ENCODE results near the gene GRK6. TPM values are rescaled to one million over a fixed set of nuclear protein-coding genes. Genes with fewer than 3 reads are reported as not detected.
A peak's percentile ranks its signal among the peaks of the same experiment; 100 is the strongest.

The GRK6 gene
- total RNA-seq (43.7 and 62.1 TPM in 2 replicates), polyA plus RNA-seq (39.6 and 62.0 TPM in 2 replicates)

DNA sequence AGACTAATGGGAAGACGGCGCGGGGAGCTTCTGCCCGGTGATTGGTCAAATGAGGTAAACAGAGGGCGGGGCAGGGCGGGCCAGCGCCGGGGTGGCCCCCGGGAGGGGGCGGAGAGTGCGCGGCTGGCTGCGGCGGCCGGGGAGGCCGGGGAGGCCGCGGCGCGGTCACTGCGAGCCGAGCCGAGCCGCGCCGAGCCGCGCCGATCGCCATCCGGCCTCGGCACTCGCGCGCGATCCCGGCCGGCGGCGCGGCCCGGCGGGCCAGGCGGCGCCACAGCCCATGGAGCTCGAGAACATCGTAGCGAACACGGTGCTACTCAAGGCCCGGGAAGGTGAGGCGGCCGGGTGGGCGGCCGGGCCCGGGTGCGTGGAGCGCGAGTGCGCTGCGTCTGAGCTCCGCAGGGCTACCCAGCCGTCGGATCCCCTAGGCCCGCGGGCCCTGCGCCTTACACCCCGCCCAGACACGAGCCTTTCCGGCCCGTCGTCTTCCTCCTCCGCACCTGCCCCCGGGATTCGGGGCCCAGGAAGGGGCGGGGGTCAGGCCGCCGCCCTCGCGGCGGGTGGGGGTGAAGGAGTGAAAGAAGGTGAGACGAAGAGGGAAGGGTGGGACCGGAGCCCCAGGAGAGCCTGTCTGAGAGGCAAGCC lies at the start of gene GRK6:
Gene GRK6, plus strand, starts transcription at position 111 of the 645 bp plus-strand sequence. Its CDS starts 170 bp downstream, at position 281.
- DNase-seq (ENCODE audit: low read depth in 1 of 2, low spot score in 1 of 2): no peak

GRCh38 chr5:177377851-177378776 lies 48.4 kb upstream of the GRK6 start:
- H3K27ac ChIP-seq: no peak overlapping the region
- H3K4me3 ChIP-seq: no peak overlapping the region
- no peaks in the 10 kb centered on the region for H3K9me3 ChIP-seq (ENCODE audit: low read depth)
- DNase-seq (ENCODE audit: low read depth in 1 of 2, low spot score in 1 of 2): no peak
- H3K36me3 ChIP-seq: no peaks in the 10 kb centered on the region
- TF ChIP-seq, protein P1, sequence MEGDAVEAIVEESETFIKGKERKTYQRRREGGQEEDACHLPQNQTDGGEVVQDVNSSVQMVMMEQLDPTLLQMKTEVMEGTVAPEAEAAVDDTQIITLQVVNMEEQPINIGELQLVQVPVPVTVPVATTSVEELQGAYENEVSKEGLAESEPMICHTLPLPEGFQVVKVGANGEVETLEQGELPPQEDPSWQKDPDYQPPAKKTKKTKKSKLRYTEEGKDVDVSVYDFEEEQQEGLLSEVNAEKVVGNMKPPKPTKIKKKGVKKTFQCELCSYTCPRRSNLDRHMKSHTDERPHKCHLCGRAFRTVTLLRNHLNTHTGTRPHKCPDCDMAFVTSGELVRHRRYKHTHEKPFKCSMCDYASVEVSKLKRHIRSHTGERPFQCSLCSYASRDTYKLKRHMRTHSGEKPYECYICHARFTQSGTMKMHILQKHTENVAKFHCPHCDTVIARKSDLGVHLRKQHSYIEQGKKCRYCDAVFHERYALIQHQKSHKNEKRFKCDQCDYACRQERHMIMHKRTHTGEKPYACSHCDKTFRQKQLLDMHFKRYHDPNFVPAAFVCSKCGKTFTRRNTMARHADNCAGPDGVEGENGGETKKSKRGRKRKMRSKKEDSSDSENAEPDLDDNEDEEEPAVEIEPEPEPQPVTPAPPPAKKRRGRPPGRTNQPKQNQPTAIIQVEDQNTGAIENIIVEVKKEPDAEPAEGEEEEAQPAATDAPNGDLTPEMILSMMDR (IDR thresholded peaks at IDR 0.05; ENCODE audit: low read depth, low read length): no peak
- peaks cover 2% of the 10 kb centered on the region for H3K27me3 ChIP-seq
- no peaks in the 10 kb centered on the region for H3K4me1 ChIP-seq (ENCODE audit: low read depth)

More for the DNA sequence above, at the start of gene GRK6:
- TF ChIP-seq, protein P1 (IDR thresholded peaks at IDR 0.05; ENCODE audit: low read depth, low read length): no peak
- Histone ChIP-seq H3K27ac (peak within 1 kb of the TSS; percentile 97), H3K4me3 (peak within 1 kb of the TSS; percentile 62), H3K4me1 (ENCODE audit: low read depth) (no peaks in the 10 kb centered on the region), H3K36me3 (no peaks in the 10 kb centered on the region), H3K27me3 (no peaks in the 10 kb centered on the region), H3K9me3 (ENCODE audit: low read depth) (no peaks in the 10 kb centered on the region)

DNA sequence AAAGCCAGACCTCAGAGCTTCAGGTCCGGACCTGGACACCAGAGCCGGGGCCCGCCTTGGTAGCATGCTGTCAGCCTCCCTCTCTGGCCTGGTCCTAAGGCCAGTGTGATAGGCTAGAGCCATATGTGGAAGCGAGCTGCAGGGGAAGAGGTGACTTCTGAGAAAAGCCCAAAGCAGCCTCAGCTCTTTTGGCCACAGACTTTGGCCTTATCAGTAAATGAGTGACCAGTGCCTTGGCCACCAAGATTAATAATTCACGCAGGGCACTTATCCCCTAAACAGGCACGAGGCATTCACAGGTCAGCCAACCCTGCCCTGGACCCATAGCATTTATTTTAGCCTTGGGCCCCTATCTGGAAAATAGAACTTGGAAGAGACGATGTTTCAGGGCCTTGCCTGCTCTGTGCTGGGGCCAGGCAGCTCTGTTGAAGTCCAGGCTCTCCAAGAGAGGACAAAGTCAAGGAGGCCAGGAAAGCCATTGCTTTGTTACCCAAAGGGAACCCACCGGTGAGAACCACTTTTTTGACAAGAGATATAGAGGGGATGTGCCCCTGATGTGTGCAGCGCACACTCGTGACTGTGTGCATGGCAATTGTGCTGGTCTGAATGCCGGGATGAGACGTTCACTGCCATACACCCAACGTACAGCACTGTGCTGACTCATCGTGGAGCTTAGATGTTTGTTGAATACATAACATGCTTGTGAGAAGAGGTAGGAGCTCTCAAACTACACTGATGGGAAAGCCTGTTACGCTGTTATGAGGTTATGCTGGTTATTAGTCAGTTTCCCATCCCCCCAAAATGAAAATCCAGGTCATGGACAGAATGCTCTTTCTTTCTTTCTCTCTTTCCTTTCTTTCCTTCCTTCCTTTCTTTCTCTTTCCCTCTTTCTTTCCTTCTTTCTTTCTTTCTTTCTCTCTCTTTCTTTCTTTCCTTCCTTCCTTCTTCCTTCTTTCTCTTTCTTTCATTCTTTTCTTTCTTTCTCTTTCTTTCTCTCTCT lies 47.3 kb upstream of the GRK6 start:
- Histone ChIP-seq H3K4me3 (no peak overlapping the region), H3K9me3 (ENCODE audit: low read depth) (no peaks in the 10 kb centered on the region), H3K27me3 (peaks cover 9% of the 10 kb centered on the region), H3K36me3 (no peaks in the 10 kb centered on the region), H3K27ac (no peak overlapping the region), H3K4me1 (ENCODE audit: low read depth) (no peaks in the 10 kb centered on the region)
- TF ChIP-seq, protein P1 (IDR thresholded peaks at IDR 0.05; ENCODE audit: low read depth, low read length): no peak
- peak in 1 of 2 donors; percentile 64 for DNase-seq (ENCODE audit: low read depth in 1 of 2, low spot score in 1 of 2)

GRCh38 chr5:177380805-177381126 lies 45.7 kb upstream of the GRK6 start:
- Histone ChIP-seq H3K27ac (no peak overlapping the region), H3K9me3 (ENCODE audit: low read depth) (no peaks in the 10 kb centered on the region), H3K36me3 (no peaks in the 10 kb centered on the region), H3K4me3 (no peak overlapping the region), H3K27me3 (peaks cover 9% of the 10 kb centered on the region), H3K4me1 (ENCODE audit: low read depth) (no peaks in the 10 kb centered on the region)
- TF ChIP-seq, protein P1 (IDR thresholded peaks at IDR 0.05; ENCODE audit: low read depth, low read length): no peak
- DNase-seq (ENCODE audit: low read depth in 1 of 2, low spot score in 1 of 2): no peak
